ENCODE measurements around the gene ETS2.

DNA sequence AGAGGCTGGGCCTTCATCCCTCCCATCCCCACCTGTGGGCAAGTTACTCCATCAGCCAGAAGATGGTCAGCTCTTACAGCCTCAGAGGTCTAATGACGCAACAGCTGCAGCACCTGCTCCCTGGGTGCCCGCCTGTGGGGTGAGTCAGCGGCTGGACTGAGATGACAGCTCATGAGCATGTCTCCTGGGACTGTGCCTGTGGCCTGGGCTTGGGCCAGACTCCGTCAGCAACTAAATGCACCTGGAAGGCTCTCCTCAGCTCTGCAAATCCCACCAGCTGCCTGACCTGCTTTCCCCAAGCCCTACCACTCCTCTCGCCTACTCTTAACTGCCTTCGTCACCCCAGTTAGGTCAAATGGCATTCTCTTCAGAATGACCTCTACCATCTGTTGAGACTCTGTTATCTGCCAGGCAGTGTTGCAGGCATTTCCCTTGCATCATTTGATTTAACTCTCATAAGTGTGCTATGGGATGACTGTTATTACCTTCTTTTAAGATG lies 47.7 kb downstream of the ETS2 start:
- TF ChIP-seq, protein P1, sequence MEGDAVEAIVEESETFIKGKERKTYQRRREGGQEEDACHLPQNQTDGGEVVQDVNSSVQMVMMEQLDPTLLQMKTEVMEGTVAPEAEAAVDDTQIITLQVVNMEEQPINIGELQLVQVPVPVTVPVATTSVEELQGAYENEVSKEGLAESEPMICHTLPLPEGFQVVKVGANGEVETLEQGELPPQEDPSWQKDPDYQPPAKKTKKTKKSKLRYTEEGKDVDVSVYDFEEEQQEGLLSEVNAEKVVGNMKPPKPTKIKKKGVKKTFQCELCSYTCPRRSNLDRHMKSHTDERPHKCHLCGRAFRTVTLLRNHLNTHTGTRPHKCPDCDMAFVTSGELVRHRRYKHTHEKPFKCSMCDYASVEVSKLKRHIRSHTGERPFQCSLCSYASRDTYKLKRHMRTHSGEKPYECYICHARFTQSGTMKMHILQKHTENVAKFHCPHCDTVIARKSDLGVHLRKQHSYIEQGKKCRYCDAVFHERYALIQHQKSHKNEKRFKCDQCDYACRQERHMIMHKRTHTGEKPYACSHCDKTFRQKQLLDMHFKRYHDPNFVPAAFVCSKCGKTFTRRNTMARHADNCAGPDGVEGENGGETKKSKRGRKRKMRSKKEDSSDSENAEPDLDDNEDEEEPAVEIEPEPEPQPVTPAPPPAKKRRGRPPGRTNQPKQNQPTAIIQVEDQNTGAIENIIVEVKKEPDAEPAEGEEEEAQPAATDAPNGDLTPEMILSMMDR (conservative IDR thresholded peaks at IDR 0.05; ENCODE audit: low read depth, low read length), result no peak
- TF ChIP-seq SMC3 (IDR thresholded peaks at IDR 0.05; ENCODE audit: low read depth, low read length), result no peak
- TF ChIP-seq POLR2A (IDR thresholded peaks at IDR 0.05; ENCODE audit: low read depth, low read length), result no peak
- peak; percentile 98 for TF ChIP-seq CEBPB (IDR thresholded peaks at IDR 0.05; ENCODE audit: low read depth, low read length)
- TF ChIP-seq RAD21 (IDR thresholded peaks at IDR 0.05; ENCODE audit: low read length), result no peak
- peak; percentile 94 for TF ChIP-seq RCOR1 (IDR thresholded peaks at IDR 0.05; ENCODE audit: insufficient replicate concordance, low read length)
- TF ChIP-seq BHLHE40 (IDR thresholded peaks at IDR 0.05; ENCODE audit: low read depth, low read length), result peak; percentile 27
- no peak for TF ChIP-seq MAFK (IDR thresholded peaks at IDR 0.05; ENCODE audit: low read depth, low read length)
- TF ChIP-seq RFX5 (IDR thresholded peaks at IDR 0.05; ENCODE audit: low read depth, low read length), result no peak
- TF ChIP-seq MXI1 (IDR thresholded peaks at IDR 0.05; ENCODE audit: borderline replicate concordance, low read depth, low read length), result no peak

Measured in IMR-90 (cell line).